ENCODE data around the gene HOXA4.

DNA sequence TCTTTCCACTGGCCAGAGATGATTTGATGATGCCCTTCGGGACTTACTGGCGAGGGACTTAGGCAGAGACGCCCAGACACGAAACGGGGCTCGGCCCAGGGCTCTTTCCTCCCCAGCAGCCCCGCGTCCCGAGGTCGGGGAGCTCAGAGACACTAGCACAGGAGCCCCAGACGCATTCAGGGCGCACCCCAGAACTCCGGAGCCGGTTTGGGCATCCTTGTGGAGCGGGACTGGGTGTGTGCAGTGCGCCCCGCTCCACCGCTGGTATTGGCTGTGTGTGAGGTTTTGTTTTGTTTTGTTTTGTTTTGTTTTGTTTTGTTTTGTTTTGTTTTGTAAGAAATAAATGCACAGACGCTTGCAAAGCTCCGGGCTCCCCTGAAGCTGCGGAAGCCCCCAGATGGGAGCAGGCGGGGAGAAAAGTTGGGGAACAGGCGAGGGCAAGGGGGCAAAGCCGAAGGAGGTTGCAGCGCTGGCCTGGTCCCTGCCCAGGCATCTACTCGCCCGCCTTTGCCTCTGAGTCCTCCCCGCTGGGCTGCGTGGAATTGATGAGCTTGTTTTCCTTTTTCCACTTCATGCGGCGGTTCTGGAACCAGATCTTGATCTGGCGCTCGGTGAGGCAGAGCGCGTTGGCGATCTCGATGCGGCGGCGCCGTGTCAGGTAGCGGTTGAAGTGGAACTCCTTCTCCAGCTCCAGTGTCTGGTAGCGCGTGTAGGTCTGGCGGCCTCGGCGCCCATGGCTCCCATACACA lies 14.8 kb upstream of the HOXA4 start:
- TF ChIP-seq POLR2AphosphoS5 (IDR thresholded peaks at IDR 0.05; ENCODE audit: low read depth, low read length): no peak
- no peak for TF ChIP-seq POLR2A (IDR thresholded peaks at IDR 0.05; ENCODE audit: low read depth, low read length)
- TF ChIP-seq TAF1 (IDR thresholded peaks at IDR 0.05; ENCODE audit: low read depth, low read length): no peak
- TF ChIP-seq SPI1 (IDR thresholded peaks at IDR 0.05; ENCODE audit: low read depth, low read length): no peak
- TF ChIP-seq POU2F2 (IDR thresholded peaks at IDR 0.05; ENCODE audit: low read depth, low read length): no peak
